Activated CD4-positive, alpha-beta T cell treated with anti-CD3 and anti-CD28 coated beads for 36 hours (primary cell): ENCODE data around the gene DNPH1. TPM values are rescaled to one million over a fixed set of nuclear protein-coding genes. Genes with fewer than 3 reads are reported as not detected.

ENCODE experiments used
- ATAC-seq: fragments of 200-7000 bp; cut with Tn5 transposase; one replicate; pipeline ENCODE4 v1.10.0; 2021; ENCODE audit warnings: mild to moderate bottlenecking, moderate library complexity
- CTCF ChIA-PET: fragments of 350-600 bp; sonication (Branson Sonifier 250); formaldehyde crosslinking; loops from one replicate; lab custom pipeline; 2021; ENCODE audit warnings: antibody characterized with exemption; lab: Charles Lee
- POLR2A ChIA-PET: fragments of 350-600 bp; sonication (Branson Sonifier 250); formaldehyde crosslinking; loops from one replicate; lab custom pipeline; 2021; ENCODE audit warnings: antibody characterized with exemption, inconsistent platforms; lab: Charles Lee
- DNase-seq: peaks from one replicate; pipeline ENCODE4 v3.0.0-alpha.2; 2020
- H3K27ac Mint-ChIP-seq: one replicate; pipeline ENCODE4 v1.8.0; 2021; ENCODE audit warnings: mixed read lengths
- H3K27me3 Mint-ChIP-seq: one replicate; pipeline ENCODE4 v1.8.0; 2021; ENCODE audit warnings: mixed read lengths
- H3K36me3 Mint-ChIP-seq: one replicate; pipeline ENCODE4 v1.8.0; 2021; ENCODE audit warnings: low read depth, mixed read lengths
- H3K4me1 Mint-ChIP-seq: one replicate; pipeline ENCODE4 v1.8.0; 2021; ENCODE audit warnings: mixed read lengths
- H3K4me3 Mint-ChIP-seq: one replicate; pipeline ENCODE4 v1.8.0; 2021; ENCODE audit warnings: mild to moderate bottlenecking, moderate library complexity, mixed read lengths
- H3K9me3 Mint-ChIP-seq: one replicate; pipeline ENCODE4 v1.8.0; 2021; ENCODE audit warnings: low read depth, mixed read lengths
- intact Hi-C, 2 experiments: fragments of 100-400 bp; cut with DNase I in 1 of 2; cut with micrococcal nuclease in 1 of 2; formaldehyde crosslinking; loops; one replicate each; pipeline versions ENCODE4 v1.14.2 to v1.15.1; 2022 to 2024; cut with DNase I, micrococcal nuclease
- total RNA-seq, 2 experiments: library from RNA; stranded (reverse); gene quantifications; one replicate each; pipeline ENCODE4 v1.2.3, GENCODE V29; 2021

The DNPH1 gene
- total RNA-seq, 2 experiments from 2014 or later = 58.5 to 80.3 TPM

GRCh38 chr6:43221046-43221972 is 8.0 kb downstream of the DNPH1 start:
- H3K27ac Mint-ChIP-seq = peak overlapping the region; percentile 16
- ChIA-PET CTCF (interaction anchor here (1.0 kb wide), 1 partner anchor 35 kb away, joined by 3 read pairs; no protein-coding TSS in a partner anchor), POLR2A (interaction anchor here (0.6 kb wide), 1 partner anchor 9 kb away, joined by 3 read pairs; no protein-coding TSS in a partner anchor)
- peaks cover 33% of the 10 kb centered on the region for H3K36me3 Mint-ChIP-seq
- H3K4me1 Mint-ChIP-seq = peaks cover 38% of the 10 kb centered on the region
- no peaks in the 10 kb centered on the region for H3K27me3 Mint-ChIP-seq
- DNase-seq (no peak), ATAC-seq (no peak)
- no peak overlapping the region for H3K4me3 Mint-ChIP-seq
- no peaks in the 10 kb centered on the region for H3K9me3 Mint-ChIP-seq
- intact Hi-C loops = loop anchor here in 1 of 2 experiments (5.0 kb wide), 1 partner anchor 256 kb away; the partner anchor contains the start of gene TJAP1

DNA sequence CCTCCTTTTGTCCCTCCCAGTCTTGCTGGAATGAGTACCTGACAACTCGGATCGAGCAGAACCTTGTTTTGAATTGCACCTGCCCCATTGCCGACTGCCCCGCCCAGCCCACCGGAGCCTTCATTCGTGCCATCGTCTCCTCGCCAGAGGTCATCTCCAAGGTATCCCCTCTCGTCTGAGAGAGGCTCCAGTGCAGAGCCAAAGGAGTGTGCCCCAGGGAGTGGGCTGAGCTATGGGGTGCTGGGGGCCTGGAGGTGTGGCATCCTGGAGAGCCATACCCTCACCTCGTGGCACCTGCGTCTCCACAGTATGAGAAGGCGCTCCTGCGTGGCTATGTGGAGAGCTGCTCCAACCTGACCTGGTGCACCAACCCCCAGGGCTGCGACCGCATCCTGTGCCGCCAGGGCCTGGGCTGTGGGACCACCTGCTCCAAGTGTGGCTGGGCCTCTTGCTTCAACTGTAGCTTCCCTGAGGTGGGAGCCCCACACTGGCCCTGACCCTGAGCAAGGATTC is 8.8 kb downstream of the DNPH1 start:
- peaks cover 27% of the 10 kb centered on the region for H3K36me3 Mint-ChIP-seq
- H3K27me3 Mint-ChIP-seq = no peaks in the 10 kb centered on the region
- intact Hi-C loops = loop anchor here in 1 of 2 experiments (5.0 kb wide), 1 partner anchor 257 kb away; the partner anchor contains the start of gene TJAP1
- no peaks in the 10 kb centered on the region for H3K9me3 Mint-ChIP-seq
- ATAC-seq = no peak
- H3K4me1 Mint-ChIP-seq = peaks cover 30% of the 10 kb centered on the region
- no peak overlapping the region for H3K27ac Mint-ChIP-seq
- CTCF ChIA-PET = no interaction called here
- no peak for DNase-seq
- POLR2A ChIA-PET = no interaction called here
- no peak overlapping the region for H3K4me3 Mint-ChIP-seq

DNA sequence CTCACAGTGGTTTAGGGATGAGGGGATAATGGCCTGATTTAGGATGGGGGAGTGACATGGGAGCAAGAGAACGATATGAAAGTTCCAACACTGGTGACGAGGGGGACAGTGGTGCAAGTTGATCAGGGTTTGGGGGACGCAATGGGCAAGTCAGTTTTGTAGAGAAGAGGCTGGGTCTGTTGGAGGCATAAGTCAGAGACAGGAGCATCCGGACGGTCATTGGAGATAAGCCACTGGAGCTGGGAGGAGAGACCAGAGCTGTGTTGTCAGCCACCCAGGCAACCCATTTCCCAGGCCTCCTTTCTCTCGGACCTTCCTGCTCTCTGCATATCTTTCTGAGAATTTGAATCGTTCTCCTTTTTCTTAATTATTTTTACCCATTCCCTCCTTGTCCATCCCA is 9.5 kb downstream of the DNPH1 start:
- intact Hi-C loops = loop anchor here in 1 of 2 experiments (5.0 kb wide), 1 partner anchor 257 kb away; the partner anchor contains the start of gene TJAP1
- POLR2A ChIA-PET = no interaction called here
- H3K27ac Mint-ChIP-seq = no peak overlapping the region
- H3K4me3 Mint-ChIP-seq = no peak overlapping the region
- no peaks in the 10 kb centered on the region for H3K27me3 Mint-ChIP-seq
- no peak for DNase-seq
- peaks cover 25% of the 10 kb centered on the region for H3K4me1 Mint-ChIP-seq
- H3K9me3 Mint-ChIP-seq = no peaks in the 10 kb centered on the region
- ATAC-seq = no peak
- CTCF ChIA-PET = no interaction called here
- H3K36me3 Mint-ChIP-seq = peaks cover 25% of the 10 kb centered on the region

GRCh38 chr6:43219119-43219518 is 10.2 kb downstream of the DNPH1 start:
- no peaks in the 10 kb centered on the region for H3K9me3 Mint-ChIP-seq

DNA sequence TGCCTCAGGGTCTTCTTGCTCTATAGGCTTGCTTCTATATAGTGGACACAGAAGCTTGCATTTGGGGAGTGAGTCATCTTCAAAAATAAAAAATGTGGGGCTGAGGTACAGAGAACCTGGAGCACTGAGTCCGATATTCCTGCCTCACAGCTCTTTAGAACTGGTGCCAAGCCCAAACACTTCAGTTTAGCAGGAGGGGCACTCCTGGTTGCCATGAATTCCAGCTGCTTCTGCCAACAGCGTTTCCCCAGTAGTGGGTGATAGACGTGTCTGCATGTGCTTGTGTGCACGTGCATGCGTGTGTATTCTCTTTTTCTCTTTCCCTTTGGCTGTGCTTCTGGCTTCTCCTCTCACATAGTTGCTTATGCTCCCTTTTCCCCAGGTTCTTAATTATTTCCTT is 11.9 kb downstream of the DNPH1 start:
- Mint-ChIP-seq H3K4me3 (no peak overlapping the region), H3K27me3 (no peaks in the 10 kb centered on the region), H3K4me1 (peaks cover 9% of the 10 kb centered on the region), H3K9me3 (no peaks in the 10 kb centered on the region), H3K36me3 (peaks cover 12% of the 10 kb centered on the region), H3K27ac (no peak overlapping the region)
- ATAC-seq = no peak
- ChIA-PET POLR2A (no interaction called here), CTCF (no interaction called here)
- no peak for DNase-seq
- intact Hi-C loops = no loop called here

More at GRCh38 chr6:43219119-43219518, 10.2 kb downstream of the DNPH1 start:
- H3K27ac Mint-ChIP-seq = no peak overlapping the region
- DNase-seq = no peak
- no peaks in the 10 kb centered on the region for H3K27me3 Mint-ChIP-seq
- H3K4me3 Mint-ChIP-seq = no peak overlapping the region
- ChIA-PET POLR2A (no interaction called here), CTCF (interaction anchor here (1.2 kb wide), 1 partner anchor 10 kb away, joined by 3 read pairs; no protein-coding TSS in a partner anchor)
- H3K4me1 Mint-ChIP-seq = peaks cover 19% of the 10 kb centered on the region
- ATAC-seq = no peak
- peaks cover 21% of the 10 kb centered on the region for H3K36me3 Mint-ChIP-seq
- intact Hi-C loops = no loop called here

GRCh38 chr6:43216200-43216599 is 13.1 kb downstream of the DNPH1 start:
- no peak for DNase-seq
- POLR2A ChIA-PET = no interaction called here
- ATAC-seq = no peak
- Mint-ChIP-seq H3K4me1 (no peaks in the 10 kb centered on the region), H3K27ac (no peak overlapping the region), H3K36me3 (peaks cover 12% of the 10 kb centered on the region), H3K4me3 (no peak overlapping the region), H3K9me3 (no peaks in the 10 kb centered on the region), H3K27me3 (no peaks in the 10 kb centered on the region)
- CTCF ChIA-PET = interaction anchor here (1.4 kb wide), 1 partner anchor 14 kb away, joined by 4 read pairs; the partner anchor contains the start of gene DNPH1
- intact Hi-C loops = no loop called here

GRCh38 chr6:43215066-43215465 is 14.2 kb downstream of the DNPH1 start:
- ATAC-seq = no peak
- peak overlapping the region; percentile 32 for H3K27ac Mint-ChIP-seq

DNA sequence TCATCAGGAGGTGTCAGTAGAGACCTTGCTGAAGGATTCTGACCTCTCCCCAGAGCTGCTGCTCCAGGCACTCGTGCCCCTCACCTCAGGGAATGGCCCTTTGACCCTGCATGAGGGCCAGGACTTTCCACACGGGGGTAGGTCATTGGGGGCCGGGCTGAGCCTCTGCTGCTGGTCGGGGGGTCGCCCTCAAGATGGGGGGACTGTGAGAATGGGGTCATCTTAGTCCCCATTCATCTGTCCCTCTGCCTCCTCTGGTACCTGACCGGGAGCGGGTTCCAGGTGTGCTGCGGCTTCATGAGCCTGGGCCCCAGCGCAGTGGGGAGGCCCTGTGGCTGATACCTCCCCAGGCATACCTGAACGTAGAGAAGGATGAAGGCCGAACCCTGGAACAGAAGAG is 15.8 kb downstream of the DNPH1 start:
- H3K36me3 Mint-ChIP-seq = peaks cover 11% of the 10 kb centered on the region
- no peak for ATAC-seq
- no peaks in the 10 kb centered on the region for H3K27me3 Mint-ChIP-seq
- DNase-seq = no peak
- ChIA-PET CTCF (no interaction called here), POLR2A (no interaction called here)
- H3K4me1 Mint-ChIP-seq = no peaks in the 10 kb centered on the region
- no peaks in the 10 kb centered on the region for H3K9me3 Mint-ChIP-seq
- intact Hi-C loops = no loop called here
- H3K27ac Mint-ChIP-seq = no peak overlapping the region
- H3K4me3 Mint-ChIP-seq = no peak overlapping the region

More at GRCh38 chr6:43215066-43215465, 14.2 kb downstream of the DNPH1 start:
- no peaks in the 10 kb centered on the region for H3K4me1 Mint-ChIP-seq
- H3K36me3 Mint-ChIP-seq = peaks cover 12% of the 10 kb centered on the region
- DNase-seq = no peak
- ChIA-PET POLR2A (no interaction called here), CTCF (no interaction called here)
- H3K4me3 Mint-ChIP-seq = no peak overlapping the region
- intact Hi-C loops = no loop called here
- no peaks in the 10 kb centered on the region for H3K27me3 Mint-ChIP-seq
- no peaks in the 10 kb centered on the region for H3K9me3 Mint-ChIP-seq

DNA sequence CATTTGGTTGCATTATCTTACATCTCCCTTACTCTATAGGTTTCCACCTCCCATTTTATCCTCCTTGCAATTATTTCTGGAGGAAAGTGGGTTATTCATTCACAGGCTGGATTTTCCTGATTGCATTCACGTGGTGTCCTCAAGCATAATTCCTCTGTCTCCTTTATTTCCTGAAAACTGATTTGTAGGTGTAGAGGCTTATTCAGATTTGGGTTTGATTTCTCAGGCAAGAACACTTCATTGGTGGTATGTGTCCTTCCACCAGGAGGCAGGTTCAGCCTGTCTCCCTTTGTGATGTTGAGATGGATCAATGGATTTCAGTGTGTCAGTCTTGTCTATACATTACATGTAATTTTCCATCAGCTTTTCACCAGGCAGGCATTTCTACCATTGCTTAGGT is 17.3 kb downstream of the DNPH1 start:
- CTCF ChIA-PET = interaction anchor here (0.5 to 1.3 kb wide), 2 partner anchors 227 to 294 kb away, joined by 3 to 5 read pairs; no protein-coding TSS in a partner anchor
- H3K4me3 Mint-ChIP-seq = no peak overlapping the region
- POLR2A ChIA-PET = no interaction called here

GRCh38 chr6:43207286-43207685 is 22.0 kb downstream of the DNPH1 start:
- H3K9me3 Mint-ChIP-seq = no peaks in the 10 kb centered on the region
- ChIA-PET POLR2A (no interaction called here), CTCF (no interaction called here)
- H3K36me3 Mint-ChIP-seq = peaks cover 19% of the 10 kb centered on the region
- no peak overlapping the region for H3K27ac Mint-ChIP-seq
- ATAC-seq (no peak), DNase-seq (no peak)
- H3K27me3 Mint-ChIP-seq = no peaks in the 10 kb centered on the region
- intact Hi-C loops = no loop called here
- H3K4me1 Mint-ChIP-seq = no peaks in the 10 kb centered on the region
- no peak overlapping the region for H3K4me3 Mint-ChIP-seq

More for the DNA sequence above, 17.3 kb downstream of the DNPH1 start:
- Mint-ChIP-seq H3K4me1 (no peaks in the 10 kb centered on the region), H3K27me3 (no peaks in the 10 kb centered on the region), H3K36me3 (peaks cover 10% of the 10 kb centered on the region), H3K9me3 (no peaks in the 10 kb centered on the region), H3K27ac (no peak overlapping the region)
- DNase-seq (no peak), ATAC-seq (no peak)
- intact Hi-C loops = no loop called here

- Mint-ChIP-seq H3K9me3 (no peaks in the 10 kb centered on the region), H3K4me1 (no peaks in the 10 kb centered on the region), H3K27me3 (no peaks in the 10 kb centered on the region), H3K4me3 (no peak overlapping the region), H3K36me3 (peaks cover 22% of the 10 kb centered on the region), H3K27ac (no peak overlapping the region)
- no peak for ATAC-seq
- intact Hi-C loops = no loop called here
- no peak for DNase-seq
- ChIA-PET POLR2A (interaction anchor here (0.7 kb wide), 1 partner anchor 1070 kb away, joined by 9 read pairs; no protein-coding TSS in a partner anchor), CTCF (no interaction called here)
These were observed 23.4 kb downstream of the DNPH1 start for GRCh38 chr6:43205849-43206248.
